Cardiac septum (tissue), 1 donor: Measurements from ENCODE around the gene SLX4IP. TPM values are rescaled to one million over a fixed set of nuclear protein-coding genes. Genes with fewer than 3 reads are reported as not detected.

Source experiments
- DNase-seq: peaks from one replicate; pipeline ENCODE4 v3.0.0-alpha.2; 2020; ENCODE audit warnings: low spot score
- intact Hi-C: fragments of 100-400 bp; cut with DNase I; formaldehyde crosslinking; loops from one replicate; pipeline ENCODE4 v1.14.0; 2022
- total RNA-seq: library from RNA; stranded (reverse); fragmentation: NEBNext Ultra II Directional; extraction: Animal tissue kit (Norgen Biotek cat#: 25700); gene quantifications from one replicate; pipeline ENCODE4 v1.2.1, GENCODE V29; 2021
- donor health status: DM: no; HTN: no; CAD: no.

SLX4IP gene
- total RNA-seq, 1 donor from 2014 or later, result 2.3 TPM

DNA sequence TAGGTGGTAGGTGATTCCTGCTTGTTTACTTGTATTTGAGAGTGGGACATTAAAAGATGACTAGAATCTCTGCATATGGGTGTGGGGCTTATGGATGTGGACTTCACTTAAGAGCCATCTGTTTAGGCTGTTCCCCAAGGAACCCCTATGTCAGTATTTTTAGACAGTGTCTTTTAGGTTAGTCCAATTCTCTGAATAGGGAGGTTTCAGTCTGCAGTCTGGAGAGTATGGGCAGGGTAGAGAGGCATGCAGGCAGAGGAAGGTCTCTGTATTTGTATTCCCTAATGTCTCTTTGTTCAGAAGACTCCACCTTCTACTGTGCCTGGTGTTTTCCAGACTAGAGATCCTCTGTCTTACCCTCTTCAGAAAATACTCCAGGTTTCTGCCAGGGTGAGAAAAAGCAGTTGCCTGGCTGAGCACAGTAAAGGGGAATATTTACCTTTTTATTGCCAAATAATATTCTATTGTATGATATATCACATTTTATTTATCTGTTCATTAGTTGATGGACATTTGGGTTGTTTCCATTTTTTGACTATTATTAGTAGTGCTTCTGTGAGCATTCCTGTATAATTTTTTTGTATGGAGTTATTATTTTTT lies 19.1 kb downstream of the SLX4IP start:
- no peak for DNase-seq
- intact Hi-C loops, result no loop called here

GRCh38 chr20:10461495-10461894 lies 26.4 kb downstream of the SLX4IP start:
- DNase-seq, result no peak
- intact Hi-C loops, result no loop called here

- no peak for DNase-seq
- intact Hi-C loops, result no loop called here
These were observed 27.4 kb downstream of the SLX4IP start for GRCh38 chr20:10462516-10462915.

DNA sequence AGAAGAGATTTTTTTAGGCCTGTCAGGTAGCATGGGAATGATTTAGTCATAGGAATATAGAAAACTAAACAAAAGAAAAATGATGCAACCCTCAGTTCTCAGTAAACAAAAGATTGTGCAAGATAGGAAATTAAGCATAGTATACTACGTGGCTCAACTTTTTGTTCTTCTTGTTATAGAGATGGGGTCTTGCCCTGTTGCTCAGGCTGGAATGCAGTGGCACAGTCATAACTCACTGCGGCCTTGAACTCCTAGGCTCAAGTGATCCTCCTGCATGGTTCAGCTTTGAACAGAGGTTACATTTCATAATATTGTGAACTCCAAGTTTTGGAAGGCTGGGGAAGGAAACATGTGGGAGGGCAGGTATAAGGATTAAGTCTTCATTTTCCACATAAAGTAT lies 28.5 kb downstream of the SLX4IP start:
- intact Hi-C loops, result no loop called here
- DNase-seq, result no peak

GRCh38 chr20:10465135-10465534 lies 30.0 kb downstream of the SLX4IP start:
- intact Hi-C loops, result loop anchor here (5.0 kb wide), 2 partner anchors 82 to 802 kb away; no protein-coding TSS in a partner anchor

DNA sequence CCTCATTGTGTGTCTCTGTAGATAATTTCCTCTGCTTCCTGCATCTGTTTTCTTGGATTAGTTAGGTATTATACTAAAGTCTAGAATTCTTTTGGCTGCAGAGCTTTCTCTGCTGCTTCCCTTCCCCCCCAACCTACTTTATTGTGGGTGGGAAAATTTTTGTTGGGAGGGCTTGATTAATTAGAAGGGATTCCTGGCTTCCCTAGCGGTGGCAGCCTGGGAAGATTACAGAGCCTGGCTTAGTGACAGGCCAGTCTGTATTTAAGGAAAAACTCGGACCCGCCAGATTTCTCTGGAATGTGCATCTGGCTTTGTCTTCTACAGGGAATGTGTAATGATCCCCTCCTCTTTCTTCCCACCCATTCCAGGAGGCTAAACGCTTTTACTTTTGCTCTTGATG lies 31.2 kb downstream of the SLX4IP start:
- intact Hi-C loops, result loop anchor here (5.0 kb wide), 2 partner anchors 81 to 801 kb away; no protein-coding TSS in a partner anchor
- no peak for DNase-seq

More at GRCh38 chr20:10465135-10465534, 30.0 kb downstream of the SLX4IP start:
- DNase-seq, result no peak

- no peak for DNase-seq
- intact Hi-C loops, result loop anchor here (5.0 kb wide), 2 partner anchors 80 to 800 kb away; no protein-coding TSS in a partner anchor
These were observed 31.8 kb downstream of the SLX4IP start for GRCh38 chr20:10466855-10467254.

- intact Hi-C loops, result loop anchor here (2.0 to 5.0 kb wide), 3 partner anchors 79 to 1077 kb away; no protein-coding TSS in a partner anchor
These were observed 32.7 kb downstream of the SLX4IP start for GRCh38 chr20:10467681-10468339.

GRCh38 chr20:10468340-10468845 lies 33.3 kb downstream of the SLX4IP start:
- no peak for DNase-seq
- intact Hi-C loops, result loop anchor here (2.0 to 5.0 kb wide), 3 partner anchors 79 to 1076 kb away; no protein-coding TSS in a partner anchor

More at GRCh38 chr20:10467681-10468339, 32.7 kb downstream of the SLX4IP start:
- DNase-seq, result no peak

DNA sequence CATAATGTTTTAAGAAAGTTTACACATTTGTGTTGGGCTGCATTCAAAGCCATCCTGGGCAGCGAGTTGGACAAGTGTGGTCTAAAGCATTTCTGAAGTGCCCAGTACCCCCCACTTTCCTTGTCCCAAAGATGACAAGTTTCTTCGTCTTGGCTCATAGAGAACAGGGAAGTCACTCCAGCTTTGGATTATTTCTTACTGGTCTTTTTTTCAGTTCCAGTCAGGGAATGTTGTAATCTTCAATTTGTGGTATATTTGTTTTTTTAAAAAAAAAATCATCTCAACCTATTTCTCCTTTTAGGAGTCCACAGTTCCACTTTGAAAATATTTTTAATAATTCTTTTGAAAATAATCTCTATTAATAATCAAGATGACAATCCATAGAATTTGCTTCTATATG lies 34.0 kb downstream of the SLX4IP start:
- DNase-seq, result no peak
- intact Hi-C loops, result loop anchor here (2.0 to 5.0 kb wide), 3 partner anchors 78 to 1076 kb away; no protein-coding TSS in a partner anchor

- no peak for DNase-seq
- intact Hi-C loops, result loop anchor here (2.0 to 5.0 kb wide), 3 partner anchors 78 to 1075 kb away; no protein-coding TSS in a partner anchor
These were observed 34.5 kb downstream of the SLX4IP start for GRCh38 chr20:10469599-10469998.

DNA sequence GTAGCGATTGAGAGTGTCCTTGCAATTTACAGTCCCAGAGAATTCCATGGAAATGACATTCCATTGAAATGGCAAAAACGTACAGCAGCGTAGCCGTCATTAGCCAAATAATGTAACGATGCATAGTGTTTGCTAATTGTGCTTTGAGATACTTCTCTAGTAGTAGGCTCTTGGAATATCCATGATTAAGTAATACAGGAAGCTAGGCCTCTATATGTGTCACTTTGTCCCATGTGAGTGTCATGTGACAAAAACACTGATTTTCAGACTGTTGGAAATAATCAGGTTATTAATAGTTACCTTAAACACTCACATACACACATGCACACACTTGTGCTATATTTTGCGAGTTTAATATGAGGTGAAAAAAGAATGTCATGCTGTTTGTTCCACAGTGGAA lies 35.2 kb downstream of the SLX4IP start:
- no peak for DNase-seq
- intact Hi-C loops, result loop anchor here (10.0 kb wide), 1 partner anchor 195 kb away; no protein-coding TSS in a partner anchor

GRCh38 chr20:10472871-10473270 lies 37.8 kb downstream of the SLX4IP start:
- no peak for DNase-seq
- intact Hi-C loops, result loop anchor here (10.0 kb wide), 1 partner anchor 192 kb away; no protein-coding TSS in a partner anchor

DNA sequence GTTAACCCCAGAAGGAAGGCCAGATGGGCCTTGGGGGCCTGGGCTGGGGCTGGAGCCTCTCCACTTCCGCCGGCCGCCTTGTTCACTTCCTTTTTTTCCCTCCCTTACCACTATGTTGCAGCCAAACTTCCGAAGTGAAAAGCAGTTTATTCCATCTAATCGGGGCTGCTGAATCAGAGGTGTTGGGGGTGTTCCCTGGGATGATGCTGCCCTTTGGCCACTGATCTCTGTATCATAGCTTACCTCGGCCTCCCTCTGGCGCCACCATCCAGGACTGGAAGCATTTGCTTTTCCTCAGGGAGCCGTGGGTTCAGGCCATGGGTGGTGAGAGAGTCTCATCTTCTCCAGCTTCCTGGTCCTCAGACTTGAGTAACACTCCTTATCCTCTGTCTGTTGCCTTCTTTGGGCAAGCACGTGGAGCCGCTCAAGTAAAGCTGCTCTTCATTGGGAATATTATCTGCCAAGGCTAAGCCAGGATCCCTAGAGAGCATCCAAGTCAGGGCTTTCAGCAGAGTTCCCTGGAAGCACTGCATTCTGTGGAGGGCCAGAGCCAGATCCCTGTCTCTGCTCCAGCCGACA lies 39.6 kb downstream of the SLX4IP start:
- DNase-seq, result peak; percentile 81
- intact Hi-C loops, result loop anchor here (10.0 kb wide), 1 partner anchor 190 kb away; no protein-coding TSS in a partner anchor

GRCh38 chr20:10475225-10475624 lies 40.1 kb downstream of the SLX4IP start:
- intact Hi-C loops, result loop anchor here (10.0 kb wide), 1 partner anchor 190 kb away; no protein-coding TSS in a partner anchor
- DNase-seq, result no peak

- intact Hi-C loops, result loop anchor here (10.0 kb wide), 1 partner anchor 188 kb away; no protein-coding TSS in a partner anchor
- DNase-seq, result no peak
These were observed 41.2 kb downstream of the SLX4IP start for GRCh38 chr20:10476319-10476724.

GRCh38 chr20:10478205-10478604 lies 43.1 kb downstream of the SLX4IP start:
- intact Hi-C loops, result loop anchor here (10.0 kb wide), 1 partner anchor 187 kb away; no protein-coding TSS in a partner anchor
- no peak for DNase-seq

DNA sequence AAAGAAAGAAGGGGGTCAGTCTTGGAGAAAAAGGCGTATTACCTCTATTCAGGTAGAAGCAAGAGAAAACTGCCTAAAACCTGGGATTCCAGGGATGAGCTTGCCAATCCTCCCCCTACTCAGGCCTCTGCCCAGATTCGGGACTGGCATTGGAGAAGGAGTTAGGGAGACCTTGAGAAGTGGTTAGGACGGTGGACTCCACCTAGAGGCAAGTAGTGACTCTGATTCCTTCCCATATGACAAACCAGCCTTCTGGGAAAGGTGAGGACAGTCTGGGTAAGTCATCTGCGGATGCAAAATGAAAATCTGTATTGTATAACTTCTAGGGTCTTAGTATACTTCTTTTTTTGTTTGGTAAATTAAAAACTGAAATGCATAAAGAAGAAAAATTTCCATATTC lies 43.8 kb downstream of the SLX4IP start:
- intact Hi-C loops, result loop anchor here (10.0 kb wide), 1 partner anchor 186 kb away; no protein-coding TSS in a partner anchor

DNA sequence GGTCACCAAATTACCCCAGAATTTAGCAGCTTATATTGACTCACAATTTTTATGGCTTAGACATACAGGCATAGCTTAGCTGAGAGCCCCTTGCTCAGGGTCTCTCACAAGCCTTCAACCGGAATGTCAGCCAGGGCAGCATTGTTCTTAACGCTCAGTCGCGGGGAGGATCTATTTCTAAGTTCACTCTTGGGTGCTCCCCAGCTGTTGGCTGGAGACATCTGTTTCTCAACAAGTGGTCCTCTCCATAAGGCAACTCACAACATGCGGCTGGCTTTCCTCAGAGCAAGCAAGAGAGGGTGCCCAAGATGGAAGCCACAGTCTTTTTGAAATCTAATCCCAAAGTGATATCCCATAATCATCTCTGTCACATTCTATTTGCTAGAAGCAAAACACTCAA lies 46.6 kb downstream of the SLX4IP start:
- DNase-seq, result no peak
- intact Hi-C loops, result no loop called here

More for the DNA sequence above, 43.8 kb downstream of the SLX4IP start:
- no peak for DNase-seq

DNA sequence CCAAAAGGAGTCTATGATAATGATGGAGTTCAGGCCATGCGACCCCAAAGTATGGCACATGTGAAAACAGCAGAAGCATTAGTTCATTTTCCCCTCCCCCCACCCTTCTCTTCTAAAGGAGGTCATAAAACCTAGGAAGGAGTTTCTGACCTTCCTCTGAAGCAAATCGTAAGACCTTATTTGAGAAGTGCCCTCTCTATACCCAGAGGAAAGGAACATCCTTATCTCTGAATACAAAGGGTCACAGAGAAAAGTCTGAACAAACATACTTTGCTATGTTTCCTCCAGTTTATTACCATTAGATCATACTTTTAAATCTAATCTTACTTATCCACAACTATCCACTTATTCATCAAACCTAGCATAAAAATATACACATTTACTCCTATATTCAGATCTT lies 48.6 kb downstream of the SLX4IP start:
- DNase-seq, result no peak
- intact Hi-C loops, result no loop called here
